ENCODE data around the gene DHRS1. TPM values are rescaled to one million over a fixed set of nuclear protein-coding genes. Genes with fewer than 3 reads are reported as not detected.

DHRS1 gene
- total and polyA plus RNA-seq, 2 experiments from 2014 or later = 15.0 to 15.4 TPM

GRCh38 chr14:24337144-24337823, 37.7 kb upstream of the DHRS1 start:
- no peak overlapping the region for H3K4me3 Mint-ChIP-seq
- H3K27ac Mint-ChIP-seq = no peak overlapping the region
- H3K36me3 Mint-ChIP-seq (ENCODE audit: low read depth) = no peaks in the 10 kb centered on the region
- Histone ChIP-seq H4K20me1 (replicated peaks; ENCODE audit: insufficient read depth) (peaks cover 4% of the 10 kb centered on the region; the same call in 1 of the 2 replicates), H3K27ac (ENCODE audit: low read depth) (no peak overlapping the region), H3K79me2 (replicated peaks; ENCODE audit: insufficient read depth) (no peaks in the 10 kb centered on the region), H3K4me1 (ENCODE audit: insufficient read depth) (peaks cover 26% of the 10 kb centered on the region; the same call in 1 of the 2 replicates), H3F3A (replicated peaks; ENCODE audit: low read depth) (0 out of 2 replicates have a peak, but pooled peaks cover 8% of the 10 kb centered on the region), H2AFZ (no peak overlapping the region), H3K36me3 (ENCODE audit: insufficient read depth) (no peaks in the 10 kb centered on the region), H3K9me2 (ENCODE audit: insufficient read depth) (no peaks in the 10 kb centered on the region), H3K27me3 (ENCODE audit: insufficient read depth) (peaks cover 100% of the 10 kb centered on the region), H3K4me3 (no peak overlapping the region), H3K4me2 (no peak overlapping the region)
- no peaks in the 10 kb centered on the region for H3K9me3 Mint-ChIP-seq
- ATAC-seq (no peak), DNase-seq (ENCODE audit: low spot score) (no peak)
- H3K27me3 Mint-ChIP-seq (ENCODE audit: insufficient read depth, low read depth, poor library complexity) = peaks cover 92% of the 10 kb centered on the region
- no peak for TF ChIP-seq ZNF331 (CRISPR knock-in tag; IDR thresholded peaks at IDR 0.05; ENCODE audit: low read depth)
- no peak for TF ChIP-seq ZNF114 (CRISPR knock-in tag; IDR thresholded peaks at IDR 0.05)
- no peak for TF ChIP-seq REST (IDR thresholded peaks at IDR 0.05; ENCODE audit: unreplicated experiment)
- TF ChIP-seq JUNB (IDR thresholded peaks at IDR 0.05; ENCODE audit: unreplicated experiment) = no peak
- TF ChIP-seq CREB1 (CRISPR knock-in tag; IDR thresholded peaks at IDR 0.05; ENCODE audit: low read depth) = no peak
- TF ChIP-seq ZNF462 (CRISPR knock-in tag; IDR thresholded peaks at IDR 0.05) = no peak
- no peak for TF ChIP-seq ETS1 (IDR thresholded peaks at IDR 0.05)
- TF ChIP-seq STAT1 (IDR thresholded peaks at IDR 0.05; ENCODE audit: unreplicated experiment) = no peak
- TF ChIP-seq NANOG (IDR thresholded peaks at IDR 0.05; ENCODE audit: borderline replicate concordance) = no peak
- TF ChIP-seq POLR2AphosphoS5 (IDR thresholded peaks at IDR 0.05; ENCODE audit: low read depth) = no peak
- no peak for TF ChIP-seq EZH2 (IDR thresholded peaks at IDR 0.05; ENCODE audit: low read depth, unreplicated experiment)
- peaks cover 20% of the 10 kb centered on the region for H3K4me1 Mint-ChIP-seq

All from GM23338 (cell line).